CD4-positive, alpha-beta T cell (primary cell): ENCODE results near the gene CCDC187. TPM values are rescaled to one million over a fixed set of nuclear protein-coding genes. Genes with fewer than 3 reads are reported as not detected.

Experiments used
- ATAC-seq: fragments of 200-7000 bp; cut with Tn5 transposase; one replicate; pipeline ENCODE4 v1.10.0; 2022; ENCODE audit warnings: mild to moderate bottlenecking; ENCODE audit not compliant: poor library complexity
- CTCF ChIA-PET: fragments of 350-600 bp; sonication (Branson Sonifier 250); formaldehyde crosslinking; loops from one replicate; lab custom pipeline; 2021; ENCODE audit warnings: antibody characterized with exemption, inconsistent platforms; lab: Charles Lee
- POLR2A ChIA-PET: fragments of 350-600 bp; sonication (Branson Sonifier 250); formaldehyde crosslinking; loops from one replicate; lab custom pipeline; 2021; ENCODE audit warnings: antibody characterized with exemption, inconsistent platforms; lab: Charles Lee
- DNase-seq, 14 experiments: peaks; one replicate each; pipeline ENCODE4 v3.0.0-alpha.2; 2013 to 2020; ENCODE audit warnings: mixed read lengths in 2 of 14
- H3K27ac ChIP-seq, 2 donors: one replicate each; pipeline versions ENCODE4 v1.5.1 to v1.7.0; 2013; ENCODE audit warnings: low read length in 2 of 2, low read depth in 1 of 2, mild to moderate bottlenecking in 1 of 2
- H3K27me3 ChIP-seq, 2 experiments: 1 replicate in 1 of 2; 2 replicates in 1 of 2; pipeline versions ENCODE4 v1.6.1 to v1.7.0; 2013; ENCODE audit warnings: low read length in 2 of 2, control low read depth in 1 of 2, mild to moderate bottlenecking in 1 of 2, moderate library complexity in 1 of 2; ENCODE audit not compliant: insufficient read depth in 2 of 2, control insufficient read depth in 1 of 2
- H3K36me3 ChIP-seq: one replicate; pipeline ENCODE4 v1.6.1; 2013; ENCODE audit warnings: low read length, control low read depth; ENCODE audit not compliant: insufficient read depth
- H3K4me1 ChIP-seq: one replicate; pipeline ENCODE4 v1.6.1; 2013; ENCODE audit warnings: low read length, control low read depth; ENCODE audit not compliant: insufficient read depth
- H3K4me3 ChIP-seq: one replicate; pipeline ENCODE4 v1.5.1; 2013; ENCODE audit warnings: mild to moderate bottlenecking, low read length, moderate library complexity
- H3K9me3 ChIP-seq, 2 experiments: 1 replicate in 1 of 2; 2 replicates in 1 of 2; pipeline versions ENCODE4 v1.6.1 to v1.7.0; 2013; ENCODE audit warnings: low read length in 2 of 2, mild to moderate bottlenecking in 2 of 2, control low read depth in 1 of 2, moderate library complexity in 1 of 2; ENCODE audit not compliant: control insufficient read depth in 1 of 2, insufficient read depth in 1 of 2
- H3K27ac Mint-ChIP-seq: one replicate; pipeline ENCODE4 v1.8.0; 2020; ENCODE audit warnings: mixed read lengths
- H3K27me3 Mint-ChIP-seq: one replicate; pipeline ENCODE4 v1.8.0; 2021; ENCODE audit warnings: mixed read lengths
- H3K36me3 Mint-ChIP-seq: one replicate; pipeline ENCODE4 v1.8.0; 2021; ENCODE audit warnings: low read depth, mixed read lengths
- H3K4me1 Mint-ChIP-seq: one replicate; pipeline ENCODE4 v1.8.0; 2021; ENCODE audit warnings: low read depth, mixed read lengths
- H3K4me3 Mint-ChIP-seq: one replicate; pipeline ENCODE4 v1.8.0; 2020; ENCODE audit warnings: mild to moderate bottlenecking, mixed read lengths
- H3K9me3 Mint-ChIP-seq: one replicate; pipeline ENCODE4 v1.8.0; 2020; ENCODE audit warnings: mixed read lengths
- CTCF ChIP-seq: fragments of 200-600 bp; IDR thresholded peaks from one replicate; pipeline ENCODE4 v1.8.0; 2022; ENCODE audit warnings: antibody characterized with exemption, mild to moderate bottlenecking
- intact Hi-C, 2 experiments: fragments of 100-400 bp; cut with DNase I in 1 of 2; cut with micrococcal nuclease in 1 of 2; formaldehyde crosslinking; loops; one replicate each; pipeline versions ENCODE4 v1.15.1 to v1.9.0; 2023 to 2025; cut with DNase I, micrococcal nuclease
- total RNA-seq, 174 experiments: library from RNA in 2 of 174; stranded (reverse) in 2 of 174; gene quantifications; one replicate each; pipeline ENCODE4 v1.2.3 and lab custom pipeline; 2021 to 2026

CCDC187 gene
- total RNA-seq, 2 experiments from 2014 or later, result not detected

- peaks cover 15% of the 10 kb centered on the region for H3K27me3 Mint-ChIP-seq
- H3K9me3 ChIP-seq, result peaks cover 0 to 32% of the 10 kb centered on the region in 2 experiments
- peaks cover 25% of the 10 kb centered on the region for H3K36me3 ChIP-seq
- no peak overlapping the region for H3K27ac ChIP-seq
- ATAC-seq, result no peak
- ChIA-PET POLR2A (no interaction called here), CTCF (no interaction called here)
- peaks cover 17 to 22% of the 10 kb centered on the region in 2 experiments for H3K27me3 ChIP-seq
- H3K27ac Mint-ChIP-seq, result no peak overlapping the region
- intact Hi-C loops, result no loop called here
- peaks cover 34% of the 10 kb centered on the region for H3K36me3 Mint-ChIP-seq
- no peak for TF ChIP-seq CTCF
- no peak overlapping the region for H3K4me3 Mint-ChIP-seq
- no peaks in the 10 kb centered on the region for H3K4me1 ChIP-seq
- no peak for DNase-seq
- no peaks in the 10 kb centered on the region for H3K9me3 Mint-ChIP-seq
- no peak overlapping the region for H3K4me3 ChIP-seq
- no peaks in the 10 kb centered on the region for H3K4me1 Mint-ChIP-seq
Observed at GRCh38 chr9:136206602-136207275, 97.2 kb downstream of the CCDC187 start.

- H3K4me1 ChIP-seq, result no peaks in the 10 kb centered on the region
- H3K36me3 ChIP-seq, result peaks cover 14% of the 10 kb centered on the region
- no peak overlapping the region for H3K4me3 ChIP-seq
- Mint-ChIP-seq H3K27me3 (peaks cover 22% of the 10 kb centered on the region), H3K9me3 (no peaks in the 10 kb centered on the region), H3K36me3 (peaks cover 34% of the 10 kb centered on the region), H3K27ac (no peak overlapping the region), H3K4me1 (no peaks in the 10 kb centered on the region), H3K4me3 (no peak overlapping the region)
- CTCF ChIA-PET, result no interaction called here
- POLR2A ChIA-PET, result no interaction called here
- no peak for TF ChIP-seq CTCF
- peaks cover 0 to 40% of the 10 kb centered on the region in 2 experiments for H3K9me3 ChIP-seq
- intact Hi-C loops, result no loop called here
- no peak overlapping the region for H3K27ac ChIP-seq
- ATAC-seq, result no peak
- no peak for DNase-seq
- H3K27me3 ChIP-seq, result peaks cover 27 to 32% of the 10 kb centered on the region in 2 experiments
Observed at GRCh38 chr9:136205707-136205992, 98.2 kb downstream of the CCDC187 start.

- Mint-ChIP-seq H3K9me3 (no peaks in the 10 kb centered on the region), H3K27me3 (peaks cover 27% of the 10 kb centered on the region), H3K4me1 (no peaks in the 10 kb centered on the region), H3K27ac (no peak within 1 kb of the TSS), H3K36me3 (peaks cover 34% of the 10 kb centered on the region), H3K4me3 (no peak within 1 kb of the TSS)
- peak; percentile 51 for ATAC-seq
- intact Hi-C loops, result no loop called here
- CTCF ChIA-PET, result no interaction called here
- peak in 7 of 14 experiments; percentile 6 to 59 (median 13) for DNase-seq
- no peak for TF ChIP-seq CTCF
- no peak within 1 kb of the TSS for H3K27ac ChIP-seq
- H3K27me3 ChIP-seq, result peaks cover 33 to 38% of the 10 kb centered on the region in 2 experiments
- H3K4me3 ChIP-seq, result no peak within 1 kb of the TSS
- POLR2A ChIA-PET, result no interaction called here
- H3K36me3 ChIP-seq, result peaks cover 11% of the 10 kb centered on the region
- no peaks in the 10 kb centered on the region for H3K4me1 ChIP-seq
- H3K9me3 ChIP-seq, result peaks cover 0 to 46% of the 10 kb centered on the region in 2 experiments
Observed at GRCh38 chr9:136204838-136205706, 98.8 kb downstream of the CCDC187 start, which contains the start of gene LHX3. LHX3 (minus strand) TSS chr9:136205128; CDS start chr9:136205012, 116 bp downstream.
